ENCODE results near the gene SMAD5.

The SMAD5 gene

GRCh38 chr5:136200761-136201160 is 68.1 kb downstream of the SMAD5 start:
- Histone ChIP-seq H3K4me1 (peaks cover 0 to 11% (median 5%) of the 10 kb centered on the region in 4 donors), H3K27ac (no peak overlapping the region), H3K4me3 (no peak overlapping the region), H3K36me3 (no peaks in the 10 kb centered on the region), H3K27me3 (peaks cover 0 to 6% of the 10 kb centered on the region in 2 donors), H3K9me3 (no peaks in the 10 kb centered on the region)
- intact Hi-C loops (cut with DNase I; ENCODE audit: low total_unique reads): no loop called here
- TF ChIP-seq CTCF (IDR thresholded peaks at IDR 0.05): no peak
- DNase-seq: no peak

GRCh38 chr5:136201870-136202269 is 69.2 kb downstream of the SMAD5 start:
- H3K27me3 ChIP-seq: peaks cover 0 to 6% of the 10 kb centered on the region in 2 donors
- H3K27ac ChIP-seq: no peak overlapping the region
- no peaks in the 10 kb centered on the region for H3K9me3 ChIP-seq
- H3K4me3 ChIP-seq: no peak overlapping the region
- no peak for TF ChIP-seq CTCF (IDR thresholded peaks at IDR 0.05)
- intact Hi-C loops (cut with DNase I; ENCODE audit: low total_unique reads): no loop called here
- no peak for DNase-seq
- H3K36me3 ChIP-seq: no peaks in the 10 kb centered on the region
- no peaks in the 10 kb centered on the region for H3K4me1 ChIP-seq

- intact Hi-C loops (cut with DNase I; ENCODE audit: low total_unique reads): no loop called here
These were observed 70.0 kb downstream of the SMAD5 start for GRCh38 chr5:136202469-136203205.

GRCh38 chr5:136203303-136203922 is 70.8 kb downstream of the SMAD5 start:
- no peak for TF ChIP-seq CTCF (IDR thresholded peaks at IDR 0.05)
- no peaks in the 10 kb centered on the region for H3K9me3 ChIP-seq
- no peak overlapping the region for H3K4me3 ChIP-seq
- H3K4me1 ChIP-seq: no peaks in the 10 kb centered on the region
- intact Hi-C loops (cut with DNase I; ENCODE audit: low total_unique reads): no loop called here
- no peaks in the 10 kb centered on the region for H3K36me3 ChIP-seq
- no peak for DNase-seq
- peaks cover 0 to 6% of the 10 kb centered on the region in 2 donors for H3K27me3 ChIP-seq
- no peak overlapping the region for H3K27ac ChIP-seq

More at GRCh38 chr5:136202469-136203205, 70.0 kb downstream of the SMAD5 start:
- H3K4me1 ChIP-seq: no peaks in the 10 kb centered on the region
- no peaks in the 10 kb centered on the region for H3K36me3 ChIP-seq
- H3K9me3 ChIP-seq: no peaks in the 10 kb centered on the region
- TF ChIP-seq CTCF (IDR thresholded peaks at IDR 0.05): no peak
- no peak for DNase-seq
- no peak overlapping the region for H3K27ac ChIP-seq
- no peak overlapping the region for H3K4me3 ChIP-seq
- peaks cover 0 to 6% of the 10 kb centered on the region in 2 donors for H3K27me3 ChIP-seq

GRCh38 chr5:136205061-136205702 is 72.5 kb downstream of the SMAD5 start:
- Histone ChIP-seq H3K9me3 (no peaks in the 10 kb centered on the region), H3K27ac (no peak overlapping the region), H3K36me3 (no peaks in the 10 kb centered on the region), H3K4me1 (no peaks in the 10 kb centered on the region), H3K4me3 (no peak overlapping the region), H3K27me3 (peaks cover 0 to 4% of the 10 kb centered on the region in 2 donors)
- intact Hi-C loops (cut with DNase I; ENCODE audit: low total_unique reads): no loop called here
- no peak for TF ChIP-seq CTCF (IDR thresholded peaks at IDR 0.05)
- DNase-seq: no peak

Measured in tibial artery (tissue), 4 donors.